ENCODE measurements around the gene EYS. TPM values are rescaled to one million over a fixed set of nuclear protein-coding genes. Genes with fewer than 3 reads are reported as not detected.

EYS gene
- total RNA-seq, 1 experiment from 2014 or later: not detected

DNA sequence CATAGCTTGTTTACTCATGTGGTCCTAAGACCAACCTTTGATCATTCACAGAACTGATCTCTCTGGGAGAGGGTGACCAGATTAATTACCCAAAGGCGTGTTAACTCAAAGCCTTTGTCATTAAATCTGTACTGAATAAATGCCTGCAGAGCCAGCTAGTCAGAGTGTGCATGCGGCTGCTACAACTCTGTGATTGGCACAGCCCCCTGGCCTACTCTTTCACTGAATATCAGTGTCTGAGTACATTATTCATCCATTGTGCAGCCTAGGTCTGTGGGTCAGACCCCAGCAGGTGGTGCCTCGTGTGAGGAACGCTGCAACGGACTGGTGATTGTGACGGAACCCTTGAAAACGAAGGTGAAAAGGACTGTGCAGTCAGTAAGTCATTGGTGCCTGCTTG lies 1407.8 kb downstream of the EYS start (continued):
- TF ChIP-seq ELF1 (IDR thresholded peaks at IDR 0.05; ENCODE audit: borderline replicate concordance, low read depth): no peak
- no peak for TF ChIP-seq SRF (IDR thresholded peaks at IDR 0.05; ENCODE audit: low read depth)
- no peak for TF ChIP-seq ZFX (IDR thresholded peaks at IDR 0.05)
- TF ChIP-seq POLR2A (IDR thresholded peaks at IDR 0.05; ENCODE audit: borderline replicate concordance, extremely low read depth, insufficient read depth, insufficient read length): no peak
- no peak for TF ChIP-seq EZH2phosphoT487 (IDR thresholded peaks at IDR 0.05; ENCODE audit: borderline replicate concordance)
- TF ChIP-seq, protein P1, sequence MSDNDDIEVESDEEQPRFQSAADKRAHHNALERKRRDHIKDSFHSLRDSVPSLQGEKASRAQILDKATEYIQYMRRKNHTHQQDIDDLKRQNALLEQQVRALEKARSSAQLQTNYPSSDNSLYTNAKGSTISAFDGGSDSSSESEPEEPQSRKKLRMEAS (IDR thresholded peaks at IDR 0.05): no peak
- TF ChIP-seq, protein P2, sequence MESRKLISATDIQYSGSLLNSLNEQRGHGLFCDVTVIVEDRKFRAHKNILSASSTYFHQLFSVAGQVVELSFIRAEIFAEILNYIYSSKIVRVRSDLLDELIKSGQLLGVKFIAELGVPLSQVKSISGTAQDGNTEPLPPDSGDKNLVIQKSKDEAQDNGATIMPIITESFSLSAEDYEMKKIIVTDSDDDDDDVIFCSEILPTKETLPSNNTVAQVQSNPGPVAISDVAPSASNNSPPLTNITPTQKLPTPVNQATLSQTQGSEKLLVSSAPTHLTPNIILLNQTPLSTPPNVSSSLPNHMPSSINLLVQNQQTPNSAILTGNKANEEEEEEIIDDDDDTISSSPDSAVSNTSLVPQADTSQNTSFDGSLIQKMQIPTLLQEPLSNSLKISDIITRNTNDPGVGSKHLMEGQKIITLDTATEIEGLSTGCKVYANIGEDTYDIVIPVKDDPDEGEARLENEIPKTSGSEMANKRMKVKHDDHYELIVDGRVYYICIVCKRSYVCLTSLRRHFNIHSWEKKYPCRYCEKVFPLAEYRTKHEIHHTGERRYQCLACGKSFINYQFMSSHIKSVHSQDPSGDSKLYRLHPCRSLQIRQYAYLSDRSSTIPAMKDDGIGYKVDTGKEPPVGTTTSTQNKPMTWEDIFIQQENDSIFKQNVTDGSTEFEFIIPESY (IDR thresholded peaks at IDR 0.05; ENCODE audit: extremely low read depth, insufficient replicate concordance, low read length): no peak
- no peak for TF ChIP-seq RAD21 (IDR thresholded peaks at IDR 0.05; ENCODE audit: low read depth)
- TF ChIP-seq SP1 (IDR thresholded peaks at IDR 0.05; ENCODE audit: low read depth): no peak
- no peak for TF ChIP-seq YY1 (IDR thresholded peaks at IDR 0.05; ENCODE audit: extremely low read depth, insufficient replicate concordance, low read depth, low read length)
- no peak for TF ChIP-seq ZNF274 (IDR thresholded peaks at IDR 0.05; ENCODE audit: low read depth, low read length)

DNA sequence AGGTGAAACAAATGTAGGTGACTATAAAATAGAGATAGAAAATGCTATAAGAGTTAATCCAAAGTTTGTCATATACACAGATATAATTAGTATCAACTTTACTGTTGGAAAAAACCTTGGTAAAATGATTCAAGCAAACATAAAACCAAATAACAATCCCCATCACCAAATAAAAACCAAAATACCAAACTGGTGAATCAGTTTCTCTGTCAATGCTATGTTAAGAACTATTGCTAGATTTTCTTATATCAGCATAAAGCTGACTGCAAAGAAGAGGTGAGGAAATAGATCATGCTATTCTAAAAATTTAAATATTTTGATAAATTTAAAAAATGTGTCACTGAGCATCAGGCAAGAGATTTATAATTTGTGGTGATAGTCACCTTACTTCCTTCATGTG lies 1413.0 kb downstream of the EYS start:
- CTCF ChIA-PET: no interaction called here
- no peaks in the 10 kb centered on the region for H3K9me2 ChIP-seq (ENCODE audit: insufficient read depth)
- TF ChIP-seq EZH2phosphoT487 (IDR thresholded peaks at IDR 0.05; ENCODE audit: borderline replicate concordance) (no peak), JUND (IDR thresholded peaks at IDR 0.05) (no peak), POLR2A (IDR thresholded peaks at IDR 0.05; ENCODE audit: borderline replicate concordance, extremely low read depth, insufficient read depth, insufficient read length) (no peak), SP1 (IDR thresholded peaks at IDR 0.05; ENCODE audit: low read depth) (no peak), YY1 (IDR thresholded peaks at IDR 0.05; ENCODE audit: extremely low read depth, insufficient replicate concordance, low read depth, low read length) (no peak), ZNF274 (IDR thresholded peaks at IDR 0.05; ENCODE audit: low read depth, low read length) (no peak), CEBPB (IDR thresholded peaks at IDR 0.05; ENCODE audit: low read depth) (no peak)
- TF ChIP-seq, protein P3, sequence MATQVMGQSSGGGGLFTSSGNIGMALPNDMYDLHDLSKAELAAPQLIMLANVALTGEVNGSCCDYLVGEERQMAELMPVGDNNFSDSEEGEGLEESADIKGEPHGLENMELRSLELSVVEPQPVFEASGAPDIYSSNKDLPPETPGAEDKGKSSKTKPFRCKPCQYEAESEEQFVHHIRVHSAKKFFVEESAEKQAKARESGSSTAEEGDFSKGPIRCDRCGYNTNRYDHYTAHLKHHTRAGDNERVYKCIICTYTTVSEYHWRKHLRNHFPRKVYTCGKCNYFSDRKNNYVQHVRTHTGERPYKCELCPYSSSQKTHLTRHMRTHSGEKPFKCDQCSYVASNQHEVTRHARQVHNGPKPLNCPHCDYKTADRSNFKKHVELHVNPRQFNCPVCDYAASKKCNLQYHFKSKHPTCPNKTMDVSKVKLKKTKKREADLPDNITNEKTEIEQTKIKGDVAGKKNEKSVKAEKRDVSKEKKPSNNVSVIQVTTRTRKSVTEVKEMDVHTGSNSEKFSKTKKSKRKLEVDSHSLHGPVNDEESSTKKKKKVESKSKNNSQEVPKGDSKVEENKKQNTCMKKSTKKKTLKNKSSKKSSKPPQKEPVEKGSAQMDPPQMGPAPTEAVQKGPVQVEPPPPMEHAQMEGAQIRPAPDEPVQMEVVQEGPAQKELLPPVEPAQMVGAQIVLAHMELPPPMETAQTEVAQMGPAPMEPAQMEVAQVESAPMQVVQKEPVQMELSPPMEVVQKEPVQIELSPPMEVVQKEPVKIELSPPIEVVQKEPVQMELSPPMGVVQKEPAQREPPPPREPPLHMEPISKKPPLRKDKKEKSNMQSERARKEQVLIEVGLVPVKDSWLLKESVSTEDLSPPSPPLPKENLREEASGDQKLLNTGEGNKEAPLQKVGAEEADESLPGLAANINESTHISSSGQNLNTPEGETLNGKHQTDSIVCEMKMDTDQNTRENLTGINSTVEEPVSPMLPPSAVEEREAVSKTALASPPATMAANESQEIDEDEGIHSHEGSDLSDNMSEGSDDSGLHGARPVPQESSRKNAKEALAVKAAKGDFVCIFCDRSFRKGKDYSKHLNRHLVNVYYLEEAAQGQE (IDR thresholded peaks at IDR 0.05; ENCODE audit: low read depth): no peak
- TF ChIP-seq, protein P1 (IDR thresholded peaks at IDR 0.05): no peak
- no peak overlapping the region for H3K9ac ChIP-seq (ENCODE audit: low read length)
- POLR2A ChIA-PET: no interaction called here
- no peak overlapping the region for H2AFZ ChIP-seq (ENCODE audit: low read depth, low read length, poor library complexity, severe bottlenecking)
- no peaks in the 10 kb centered on the region for H3K79me2 ChIP-seq (ENCODE audit: insufficient read depth, low read length)
- no peak for DNase-seq (ENCODE audit: low read depth, low spot score)
- H3K9me3 ChIP-seq (ENCODE audit: control insufficient read depth in 1 of 2, insufficient read depth in 1 of 2, low read depth in 1 of 2, low read length in 2 of 2): peaks cover 0 to 10% of the 10 kb centered on the region in 2 experiments; a peak in 2 of 4 replicates
- H3K27ac ChIP-seq (ENCODE audit: low read depth, low read length): no peak overlapping the region
- intact Hi-C loops (cut with micrococcal nuclease): no loop called here
- no peaks in the 10 kb centered on the region for H4K20me1 ChIP-seq (ENCODE audit: insufficient read depth)
- BruUV-seq (replicated peaks): no TSS peak
- no peaks in the 10 kb centered on the region for H3K4me1 ChIP-seq (ENCODE audit: control insufficient read depth in 1 of 2, insufficient read depth in 2 of 2, low read length in 2 of 2)
- H3K4me2 ChIP-seq (ENCODE audit: low read length): no peak overlapping the region
- H3K36me3 ChIP-seq (ENCODE audit: control insufficient read depth in 1 of 2, insufficient read depth in 2 of 2, low read length in 2 of 2): no peaks in the 10 kb centered on the region
- no peaks in the 10 kb centered on the region for H3K27me3 ChIP-seq (ENCODE audit: insufficient read depth, low read length)
- no peak for ATAC-seq
- RAD21 ChIA-PET (ENCODE audit: low non-redundant PET in 1 of 2, low total read pairs in 2 of 2, uncharacterized antibody in 2 of 2, unreplicated experiment in 2 of 2): no interaction called here
- no peak overlapping the region for H3K4me3 ChIP-seq (replicated peaks in 1 of 2; ENCODE audit: low read depth in 1 of 2, low read length in 2 of 2)
